WTC11 (cell line): ENCODE data around the gene RPP40.

Source experiments
- AFF4 ChIP-seq: sonication (generic); formaldehyde crosslinking; IDR thresholded peaks from 2 replicates; pipeline ENCODE4 v1.8.1; 2023; ENCODE audit warnings: mild to moderate bottlenecking, missing genetic modification reagents, borderline replicate concordance
- CTCF ChIP-seq: fragments of 200-600 bp; IDR thresholded peaks from 2 replicates; pipeline ENCODE4 v1.8.0; 2022; ENCODE audit warnings: antibody characterized with exemption
- MLX ChIP-seq: sonication (generic); formaldehyde crosslinking; IDR thresholded peaks from 2 replicates; pipeline ENCODE4 v1.8.1; 2023; ENCODE audit warnings: mild to moderate bottlenecking, missing genetic modification reagents, moderate library complexity
- USF1 ChIP-seq: sonication (generic); formaldehyde crosslinking; IDR thresholded peaks from 2 replicates; pipeline ENCODE4 v1.8.0; 2022; ENCODE audit warnings: mild to moderate bottlenecking, missing genetic modification reagents

- no peak for TF ChIP-seq CTCF
- no peak for TF ChIP-seq AFF4 (CRISPR knock-in tag)
- no peak for TF ChIP-seq USF1 (CRISPR knock-in tag)
- no peak for TF ChIP-seq MLX (CRISPR knock-in tag)
Measured at GRCh38 chr6:5023923-5024322, 20.1 kb upstream of the RPP40 start.
